HG03439 (cell line): ENCODE results near the gene TOMM5.
"Not testable (repeated sequence)": the region's sequence is repeated elsewhere in the genome, so short reads cannot be mapped to it uniquely, and the experiment has no call there.

ENCODE experiments used
- ATAC-seq: cut with Tn5 transposase; IDR thresholded peaks from one replicate; pipeline ENCODE4 v1.9.1; 2021; ENCODE audit warnings: mild to moderate bottlenecking, moderate library complexity; ENCODE audit not compliant: unreplicated experiment

Gene TOMM5

DNA sequence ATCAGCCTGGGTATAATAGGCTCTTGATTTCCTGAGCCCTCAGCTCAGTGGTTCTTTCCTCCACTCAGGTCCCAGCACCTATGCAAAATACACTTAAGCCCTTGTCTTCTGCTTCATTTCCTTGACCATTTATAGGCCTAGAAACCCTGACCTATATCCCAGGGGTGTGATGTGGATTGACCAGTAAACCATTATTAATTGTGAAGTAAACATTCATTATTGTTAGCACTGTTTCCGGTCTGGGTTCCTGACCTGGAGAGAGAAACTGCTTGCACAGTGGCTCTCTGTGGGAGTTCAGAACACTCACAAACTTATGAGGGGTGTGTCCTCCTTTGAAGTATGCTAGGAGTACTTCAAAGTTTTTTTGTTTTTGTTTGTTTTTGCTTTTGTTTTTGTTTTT, 19.6 kb upstream of the TOMM5 start:
- no peak for ATAC-seq

DNA sequence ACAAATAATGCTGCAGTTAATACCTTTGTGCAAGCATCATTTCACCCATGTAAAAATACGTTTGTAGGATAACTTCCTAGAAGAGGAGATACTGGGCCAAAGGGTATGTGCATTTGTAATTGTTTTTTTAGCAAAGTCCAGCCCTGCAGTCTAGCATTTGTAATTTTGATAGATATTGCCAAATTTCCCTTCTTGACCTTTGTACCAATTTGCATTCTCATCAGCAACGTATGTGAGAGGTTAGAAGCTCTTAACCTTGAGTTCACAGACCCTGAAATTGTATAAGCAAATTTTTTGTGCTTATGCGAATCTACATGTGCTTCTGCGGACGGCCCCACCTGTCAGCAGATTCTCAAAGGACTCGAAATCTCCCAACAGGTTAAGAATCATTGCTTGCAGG, 18.6 kb upstream of the TOMM5 start:
- no peak for ATAC-seq

DNA sequence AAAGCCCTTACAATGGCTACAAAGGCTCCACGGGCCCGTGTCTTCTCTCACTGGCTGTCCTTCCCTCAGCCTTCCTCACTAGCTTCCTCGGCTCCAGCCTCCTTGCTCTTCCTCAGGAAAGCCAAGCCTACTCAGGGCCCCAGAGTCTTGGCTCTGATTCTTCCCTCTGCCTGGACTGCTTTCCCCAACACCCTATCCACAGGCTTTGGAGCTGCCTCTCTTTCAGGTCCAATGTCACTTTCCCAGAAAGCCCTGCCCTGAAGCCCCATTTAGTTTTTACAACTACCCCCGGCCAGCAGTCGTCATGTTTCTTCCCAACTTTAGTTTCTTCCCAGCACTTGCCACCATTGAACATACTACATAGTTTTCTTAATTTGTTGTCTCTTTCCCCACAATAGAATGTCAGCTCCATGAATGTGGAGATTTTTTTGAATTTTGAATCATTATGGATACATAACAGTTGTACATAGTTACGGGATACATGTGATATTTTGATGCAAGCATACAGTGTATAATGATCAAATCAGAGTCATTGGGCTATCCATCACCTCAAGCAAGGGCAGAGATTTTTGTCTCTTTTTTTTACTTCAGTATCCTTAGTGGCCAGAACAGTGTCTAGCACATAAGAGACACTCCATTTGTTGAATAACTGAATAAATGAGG, 17.5 kb upstream of the TOMM5 start:
- no peak for ATAC-seq

DNA sequence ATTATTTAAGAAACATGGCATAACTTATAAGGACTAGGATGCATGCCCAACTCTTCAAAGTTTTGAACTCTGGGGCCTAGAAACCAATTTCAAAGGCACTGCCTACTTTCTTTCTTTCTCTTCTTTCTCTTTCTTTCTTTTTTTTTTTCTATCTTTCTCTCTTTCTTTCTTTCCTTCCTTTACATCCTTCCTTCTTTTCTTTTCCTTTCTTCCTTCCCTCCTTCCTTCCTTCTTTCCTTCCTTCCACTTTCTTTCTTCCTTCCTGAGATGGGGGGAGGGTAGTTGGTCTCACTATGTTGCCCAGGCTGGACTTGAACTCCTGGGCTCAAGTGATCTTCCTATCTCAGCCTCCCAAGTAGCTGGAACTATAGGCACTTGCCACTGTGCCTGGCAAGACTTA, 15.9 kb upstream of the TOMM5 start:
- no peak for ATAC-seq

DNA sequence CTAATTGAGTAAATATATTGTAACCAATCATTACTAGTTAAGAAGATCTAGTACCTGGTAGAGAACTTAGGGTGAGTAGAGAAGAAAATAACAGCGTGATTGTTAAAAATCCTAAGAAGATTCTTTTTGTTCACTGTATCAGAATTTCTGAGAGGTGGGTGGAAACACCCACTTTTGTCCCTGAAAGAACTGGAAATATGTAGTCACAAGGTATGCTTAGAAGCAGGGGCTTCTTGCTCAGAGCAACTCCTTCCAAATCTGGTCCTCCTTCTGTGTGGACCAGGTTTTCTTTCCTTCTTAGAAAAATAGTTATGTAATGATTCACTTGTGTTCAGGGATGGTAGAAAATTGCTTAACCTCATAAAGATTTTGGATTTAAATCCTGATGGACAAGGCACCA, 11.9 kb upstream of the TOMM5 start:
- no peak for ATAC-seq

DNA sequence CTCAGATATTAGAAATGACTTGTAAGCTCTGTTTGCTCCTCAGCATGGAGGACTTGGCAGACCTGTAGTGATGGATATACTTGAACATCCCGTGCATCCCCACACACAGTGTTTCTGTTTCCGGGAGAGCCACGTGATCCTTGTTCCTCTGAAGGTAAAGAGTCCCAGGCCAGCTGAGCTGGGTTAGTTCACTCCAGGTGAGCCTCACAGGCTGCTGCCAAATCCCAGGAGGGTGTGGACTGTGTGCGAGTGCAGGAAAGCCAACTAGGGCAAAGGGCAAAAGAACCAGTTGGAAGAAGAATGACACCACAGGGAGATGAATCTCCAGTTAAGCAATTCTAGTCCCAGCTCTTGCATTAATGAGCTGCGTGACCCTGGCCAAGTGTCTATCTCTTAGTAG, 10.4 kb upstream of the TOMM5 start:
- no peak for ATAC-seq

DNA sequence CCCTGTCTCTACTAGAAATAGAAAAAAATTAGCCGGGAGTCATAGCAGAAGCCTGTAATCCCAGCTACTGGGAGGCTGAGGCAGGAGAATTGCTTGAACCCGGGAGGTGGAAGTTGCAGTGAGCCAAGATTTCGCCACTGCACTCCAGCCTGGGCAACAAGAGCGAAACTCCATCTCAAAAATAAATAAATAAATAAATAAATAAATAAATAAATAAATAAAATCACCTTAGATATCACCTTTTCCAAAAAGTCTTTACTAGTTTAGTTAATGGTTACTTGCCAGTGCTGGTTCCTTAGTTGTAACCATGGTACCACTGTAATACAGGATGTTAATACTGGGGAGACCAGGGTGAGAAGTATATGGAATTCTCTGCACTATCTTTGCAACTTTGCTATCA, 9.7 kb upstream of the TOMM5 start:
- ATAC-seq, result not testable (repeated sequence)

DNA sequence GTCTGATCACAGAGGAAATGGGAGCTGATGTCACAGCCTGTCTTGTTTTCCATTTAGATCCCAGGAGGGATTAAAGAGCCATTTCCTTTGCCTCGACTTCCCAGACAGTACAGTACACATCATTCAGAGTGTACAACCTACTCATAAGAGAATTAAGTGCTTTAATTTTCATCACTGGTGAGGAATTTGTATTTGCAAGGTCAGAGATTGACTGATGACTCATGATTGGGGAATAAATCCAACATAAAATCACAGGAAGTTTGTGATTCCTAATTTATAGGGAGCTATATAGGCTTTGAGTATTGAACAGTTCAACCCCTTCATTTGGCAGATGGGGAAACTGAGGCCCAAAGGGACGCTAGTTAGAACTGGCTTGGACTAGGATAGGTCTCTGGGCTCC, 4.1 kb upstream of the TOMM5 start:
- no peak for ATAC-seq

DNA sequence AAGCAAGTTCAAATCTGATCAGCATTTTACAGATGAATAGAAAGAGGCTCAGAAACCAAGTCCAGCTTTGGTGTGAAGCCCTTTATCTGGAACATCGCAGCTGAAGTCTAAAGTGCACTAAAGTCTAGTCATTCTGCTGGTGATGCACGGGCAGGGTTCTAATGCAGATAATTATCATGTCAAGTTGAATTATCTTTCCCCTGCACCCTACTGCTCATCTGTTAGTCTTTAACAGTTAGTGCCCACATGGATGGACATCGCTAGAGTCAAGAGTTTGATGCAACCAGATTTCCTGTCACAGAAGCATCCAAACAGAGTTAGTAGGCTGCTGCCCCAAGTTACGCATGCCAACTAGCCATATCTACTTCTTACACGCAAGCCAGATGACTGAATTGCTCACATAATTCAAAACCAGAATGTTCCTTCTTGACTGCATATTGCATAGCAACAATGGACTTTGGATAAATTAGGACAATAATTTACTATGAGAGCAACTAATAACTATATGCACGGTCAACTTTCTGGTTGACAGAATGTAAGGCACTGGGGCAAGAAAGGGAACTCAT, 1.6 kb upstream of the TOMM5 start:
- ATAC-seq, result no peak

DNA sequence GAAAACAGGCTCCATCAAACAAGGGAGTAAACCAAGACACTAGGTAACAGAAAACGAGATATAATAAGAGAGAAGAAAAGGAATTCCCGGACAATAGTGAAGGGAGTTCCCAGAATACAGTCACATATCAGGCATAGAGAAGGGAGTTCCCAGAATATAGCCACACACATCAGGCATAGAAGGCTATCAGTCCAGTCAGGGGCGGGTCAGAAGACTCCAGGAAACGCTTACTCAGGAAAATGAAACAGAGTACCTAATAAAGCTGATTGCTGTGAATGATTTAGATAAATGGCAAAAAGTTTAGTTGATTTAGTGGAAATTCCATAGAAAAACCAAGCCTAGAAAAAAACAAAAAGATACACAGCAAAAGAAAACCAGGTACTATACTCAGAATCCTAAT, 4.9 kb downstream of the TOMM5 start:
- ATAC-seq, result no peak

DNA sequence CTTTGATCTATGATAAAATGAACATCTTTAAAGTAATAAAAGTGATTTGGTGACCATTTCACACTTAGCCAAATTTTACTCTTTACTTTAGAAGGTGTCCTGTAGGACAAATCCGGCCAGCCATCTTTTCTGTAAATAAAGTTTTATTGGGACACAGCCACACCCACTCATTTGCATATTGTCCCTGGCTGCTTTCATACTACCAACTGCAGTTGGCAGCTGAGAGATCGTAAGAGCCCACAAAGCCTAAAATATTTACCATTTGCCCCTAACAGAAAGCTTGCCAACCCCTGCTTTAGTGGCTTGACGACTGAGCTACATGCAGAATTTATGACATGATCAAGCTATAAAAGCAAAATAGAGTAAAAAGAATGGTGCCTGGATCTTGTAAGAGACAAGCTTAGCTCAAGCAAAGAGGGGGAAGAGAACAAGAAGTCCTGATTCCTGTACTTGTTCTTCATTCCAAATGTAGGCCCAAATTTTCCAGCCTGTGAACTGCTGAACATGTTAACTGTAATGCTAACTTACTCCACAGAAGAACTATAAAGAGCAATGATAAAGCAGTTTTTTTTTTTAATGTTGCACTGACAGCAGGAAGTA, 8.8 kb downstream of the TOMM5 start:
- ATAC-seq, result no peak

DNA sequence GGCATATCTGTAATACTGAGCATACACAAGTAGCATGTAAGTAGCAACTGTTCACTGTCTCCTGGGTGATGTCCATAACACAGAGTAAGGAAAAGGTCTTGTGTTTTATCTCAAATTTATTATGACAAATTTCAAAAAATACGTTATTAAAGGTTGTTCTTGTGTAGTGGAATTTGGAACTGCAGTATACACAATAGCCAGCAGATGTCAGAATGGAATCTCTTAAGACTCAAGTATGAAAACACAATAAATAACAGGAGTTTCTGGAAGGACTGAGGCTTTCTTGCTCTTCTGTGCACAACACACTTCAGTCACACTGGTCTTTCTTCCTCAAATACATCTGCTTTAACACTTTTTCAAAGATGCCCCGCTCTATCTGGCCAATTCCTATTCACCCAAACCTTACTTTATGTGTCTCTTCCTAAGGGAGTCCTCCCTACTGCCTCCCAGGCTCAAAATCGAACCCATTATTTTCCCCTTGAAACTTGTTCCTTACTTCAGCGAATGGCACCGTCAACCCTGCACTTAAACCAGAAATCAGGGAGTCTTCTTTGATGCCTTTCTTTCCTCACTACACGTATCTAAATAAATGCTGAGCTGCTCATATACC, 9.7 kb downstream of the TOMM5 start:
- no peak for ATAC-seq

DNA sequence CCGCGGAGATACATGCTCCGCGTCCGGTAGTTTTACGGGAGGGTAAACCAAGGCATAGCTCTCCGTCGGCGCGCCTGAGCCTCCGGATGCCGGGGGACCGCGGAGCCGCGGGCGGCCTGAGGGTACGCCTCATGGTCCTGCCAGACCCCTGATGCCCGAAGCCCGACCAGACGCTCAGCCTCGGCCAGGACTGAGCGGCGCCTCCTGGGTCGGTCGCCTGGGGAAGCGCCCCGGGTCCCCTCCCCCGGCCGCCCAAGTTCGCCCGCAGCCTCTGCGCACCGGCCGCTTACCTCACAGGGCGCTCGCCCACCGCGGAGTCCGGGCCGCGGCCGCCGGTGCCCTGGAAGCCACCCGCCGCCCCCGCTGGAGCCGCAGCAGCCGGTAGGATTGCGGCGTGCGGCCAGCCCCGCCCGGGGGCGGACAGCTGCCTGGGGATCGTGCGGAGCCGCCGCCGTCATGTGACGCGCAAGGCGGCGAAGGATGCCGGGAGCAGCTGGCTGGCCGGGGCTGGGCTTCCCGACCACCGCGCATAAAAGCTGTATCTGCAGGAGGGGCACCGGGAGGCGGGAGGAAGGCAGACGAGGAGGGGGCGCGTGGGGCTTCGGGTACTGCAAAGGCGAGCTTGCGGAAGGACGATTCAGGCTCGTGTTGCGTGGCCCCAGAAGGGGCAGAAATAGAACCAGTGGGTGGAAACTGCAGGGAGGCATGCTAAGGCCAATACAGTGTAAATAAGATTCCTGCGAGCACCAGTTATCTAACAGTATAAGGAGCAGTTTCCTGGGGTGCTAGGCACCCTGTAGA, 16.3 kb downstream of the TOMM5 start, which contains the start of gene FBXO10:
TSS of gene FBXO10 (minus strand) at position 460 of the 801 bp plus-strand sequence. CDS start 34,612 bp downstream, outside the sequence.
- peak; percentile 68 for ATAC-seq

DNA sequence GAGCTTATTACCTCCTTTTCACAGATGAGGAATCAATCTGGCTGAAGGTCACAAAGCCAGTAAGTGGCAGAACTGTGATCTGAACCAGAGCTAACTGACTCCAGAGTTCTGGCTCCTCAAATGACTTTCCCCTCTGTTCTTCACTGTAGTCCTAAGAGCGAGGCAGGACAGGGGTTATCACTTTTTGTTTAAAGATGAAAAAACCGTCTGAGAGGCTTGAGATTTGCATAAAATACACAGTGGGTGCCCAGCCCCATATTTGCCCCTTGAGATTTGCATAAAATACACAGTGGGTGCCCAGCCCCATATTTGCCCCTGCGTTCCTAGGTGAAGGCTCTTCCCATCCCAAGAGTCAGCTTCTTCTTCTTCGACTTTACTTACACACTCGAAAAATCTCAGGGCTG, 16.9 kb downstream of the TOMM5 start:
- peak; percentile 45 for ATAC-seq

DNA sequence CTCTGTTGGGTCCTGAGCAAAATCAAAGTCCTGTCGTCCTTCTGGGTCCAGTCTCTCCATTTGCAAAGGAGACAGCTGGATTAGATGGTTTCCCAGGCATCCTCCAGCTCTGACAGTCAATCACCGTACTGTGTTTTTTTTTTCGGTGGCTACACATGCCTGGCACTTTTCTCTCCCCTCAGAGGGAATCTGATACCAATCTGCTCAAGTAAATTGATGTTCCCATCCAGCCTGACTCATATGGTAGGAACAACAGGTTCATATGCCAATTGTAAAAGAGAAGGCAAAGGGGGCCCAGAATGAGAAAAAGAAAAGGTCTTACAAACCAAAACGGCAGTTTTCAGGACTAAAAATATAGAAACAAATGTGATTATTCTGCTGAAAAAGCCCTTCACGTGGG, 17.4 kb downstream of the TOMM5 start:
- ATAC-seq, result no peak

DNA sequence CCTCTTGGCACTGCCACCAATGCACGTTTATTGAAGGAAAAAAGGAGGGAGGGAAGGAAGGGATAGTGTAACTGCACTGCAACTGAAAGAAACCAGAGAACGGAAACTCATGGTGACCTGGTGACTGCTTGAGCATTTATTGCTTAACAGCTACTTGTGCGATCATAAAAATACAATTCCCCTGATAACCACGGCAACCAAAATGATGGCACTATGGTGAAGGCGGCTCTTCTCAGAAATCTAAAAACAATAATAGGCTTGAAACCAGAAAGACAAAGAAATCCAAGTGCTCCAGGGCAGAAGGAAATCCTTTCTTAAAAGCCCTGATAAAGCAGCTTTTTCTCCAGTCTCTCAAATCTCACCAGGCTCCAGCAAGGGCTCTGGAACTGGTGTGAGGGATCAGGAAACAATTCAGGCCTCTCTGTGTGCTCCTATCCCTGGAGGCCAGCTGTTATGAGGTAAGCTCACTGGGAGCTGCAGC, 18.1 kb downstream of the TOMM5 start:
- ATAC-seq, result no peak

DNA sequence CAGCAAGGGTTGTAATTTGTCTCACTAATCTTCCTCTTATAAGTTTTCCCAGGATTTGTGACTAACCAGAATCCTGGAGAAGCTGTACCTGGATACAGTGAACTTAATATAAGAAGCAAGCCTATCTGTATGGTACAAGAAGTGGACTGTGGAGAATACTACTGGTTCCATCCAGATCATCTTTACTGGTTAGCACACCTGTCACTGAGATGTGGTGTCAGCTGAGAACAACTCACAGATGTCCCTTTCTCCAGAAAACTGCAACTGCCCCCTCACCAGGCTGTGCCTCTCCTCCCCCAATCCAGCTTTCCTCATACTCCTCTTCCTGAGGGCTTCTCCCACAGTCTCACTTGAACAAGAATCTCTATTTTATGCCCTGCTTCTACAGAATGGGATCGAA, 21.1 kb downstream of the TOMM5 start:
- ATAC-seq, result no peak

DNA sequence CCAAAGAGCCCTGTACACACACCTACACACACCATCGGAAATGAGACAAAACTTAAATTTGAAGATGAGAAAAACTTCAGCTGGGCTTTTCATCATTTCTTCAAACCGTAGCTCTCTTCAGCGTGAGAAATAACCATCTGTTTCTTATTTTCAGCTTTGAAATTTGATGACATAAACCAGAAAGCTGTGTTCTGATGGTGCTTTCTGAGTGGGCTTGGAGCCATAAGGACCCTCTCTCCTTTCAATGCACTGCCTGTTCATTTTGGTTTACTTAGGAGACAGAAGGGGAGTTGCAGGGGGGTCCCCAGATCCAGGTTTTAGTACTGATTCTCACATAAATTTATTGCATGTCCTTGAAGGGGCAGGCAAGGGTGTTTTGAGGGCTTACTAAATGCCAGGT, 25.7 kb downstream of the TOMM5 start:
- no peak for ATAC-seq

DNA sequence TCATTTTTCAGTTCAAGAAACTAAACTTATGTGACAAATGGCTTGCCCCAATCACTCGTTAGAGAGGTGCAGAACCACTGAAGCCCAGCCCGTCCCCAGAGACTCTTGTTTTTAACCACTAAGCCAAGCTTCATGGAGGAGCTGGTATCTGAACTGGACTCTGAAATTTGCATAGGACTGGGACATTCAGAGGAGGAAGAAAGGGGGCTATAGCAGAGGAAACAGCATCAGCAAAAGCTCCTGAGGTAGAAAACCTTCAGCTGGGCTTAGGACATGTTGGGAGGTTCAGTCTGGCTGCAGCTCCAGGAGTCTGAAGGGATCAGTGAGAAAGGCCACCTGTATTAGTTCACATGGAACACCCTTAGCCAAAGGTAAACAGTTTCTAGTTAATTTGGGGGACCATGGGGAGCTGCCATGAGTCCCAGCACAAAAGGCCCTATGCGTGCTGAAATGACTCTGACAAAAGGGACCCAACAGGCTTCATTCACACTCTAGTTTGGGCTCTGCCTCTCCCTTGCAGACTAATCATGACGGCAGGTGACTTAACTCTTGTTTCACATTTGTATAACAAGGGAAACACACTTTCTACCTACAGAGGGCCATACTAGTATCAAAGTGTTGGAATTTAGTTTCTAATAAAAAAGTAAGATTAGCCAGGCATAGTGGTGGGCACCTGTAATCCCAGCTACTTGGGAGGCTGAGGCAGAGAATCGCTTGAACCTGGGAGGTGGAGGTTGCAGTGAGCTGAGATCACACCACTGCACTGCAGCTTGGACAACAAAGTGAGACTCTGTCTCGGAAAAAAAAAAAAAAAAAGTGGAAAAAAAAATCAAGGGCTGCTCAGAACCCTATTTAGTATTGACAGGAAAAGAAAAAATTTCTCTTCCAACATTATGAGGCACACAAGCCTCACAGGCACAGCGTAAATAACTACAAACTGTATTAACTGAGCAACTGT, 26.5 kb downstream of the TOMM5 start:
- ATAC-seq, result peak; percentile 64

DNA sequence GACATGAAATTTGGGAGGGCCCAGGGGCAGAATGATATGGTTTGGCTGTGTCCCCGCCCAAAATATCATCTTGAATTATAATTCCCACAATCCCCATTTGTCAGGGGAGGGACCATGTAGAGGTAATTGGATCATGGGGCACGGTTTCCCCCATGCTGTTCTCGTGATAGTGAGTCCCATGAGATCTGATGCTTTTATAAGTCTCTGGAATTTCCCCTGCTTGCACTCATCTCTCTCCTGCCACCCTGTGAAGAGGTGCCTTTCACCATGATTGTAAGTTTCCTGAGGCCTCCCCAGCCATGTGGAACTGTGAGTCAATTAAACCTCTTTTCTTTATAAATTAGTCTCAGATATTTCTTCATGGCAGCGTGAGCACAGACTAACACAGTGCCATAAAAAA, 27.5 kb downstream of the TOMM5 start:
- no peak for ATAC-seq
